Gastrocnemius medialis (tissue), 4 donors: ENCODE measurements around the gene TMEM106C. TPM values are rescaled to one million over a fixed set of nuclear protein-coding genes. Genes with fewer than 3 reads are reported as not detected.

Experiments used
- ATAC-seq, 2 donors: fragments of 150-250 bp; one replicate each; pipeline ENCODE4 v1.9.1; 2016
- DNase-seq, 2 donors: peaks; one replicate each; pipeline ENCODE4 v3.0.0-alpha.2; 2019
- H3K27ac ChIP-seq, 4 donors: fragments of 200-600 bp; sonication (generic); 1 replicate in 1 of 4; 2 replicates in 3 of 4; pipeline ENCODE4 v1.5.1; 2016 to 2018; ENCODE audit warnings: mild to moderate bottlenecking in 2 of 4, moderate library complexity in 1 of 4
- H3K27me3 ChIP-seq, 3 donors: fragments of 200-600 bp; sonication (generic) in 2 of 3; 1 replicate in 1 of 3; 2 replicates in 2 of 3; pipeline versions ENCODE4 v1.5.1 to v1.6.0; 2016 to 2019; ENCODE audit warnings: mild to moderate bottlenecking in 1 of 3, moderate library complexity in 1 of 3
- H3K36me3 ChIP-seq, 2 donors: fragments of 200-600 bp; sonication (generic) in 1 of 2; one replicate each; pipeline ENCODE4 v1.5.1; 2017 to 2018
- H3K4me1 ChIP-seq, 2 donors: fragments of 200-600 bp; sonication (generic) in 1 of 2; one replicate each; pipeline ENCODE4 v1.5.1; 2016 to 2017; ENCODE audit warnings: mild to moderate bottlenecking in 2 of 2
- H3K4me3 ChIP-seq, 4 donors: fragments of 200-600 bp; sonication (generic) in 3 of 4; 1 replicate in 1 of 4; 2 replicates in 3 of 4; pipeline ENCODE4 v1.5.1; 2016 to 2019; ENCODE audit warnings: mild to moderate bottlenecking in 2 of 4
- H3K9me3 ChIP-seq, 3 donors: fragments of 200-600 bp; sonication (generic) in 2 of 3; 1 replicate in 1 of 3; 2 replicates in 2 of 3; pipeline ENCODE4 v1.5.1; 2016 to 2019
- CTCF ChIP-seq, 5 experiments: fragments of 450-650 bp in 3 of 5; fragments of 200-600 bp in 2 of 5; sonication (generic) in 2 of 5; IDR thresholded peaks in 4 of 5; conservative IDR thresholded peaks in 1 of 5; 1 replicate in 4 of 5; 2 replicates in 1 of 5; pipeline ENCODE4 v1.5.1; 2016 to 2019; ENCODE audit warnings: antibody characterized with exemption in 5 of 5, mild to moderate bottlenecking in 3 of 5, moderate library complexity in 3 of 5
- POLR2A ChIP-seq, 2 donors: fragments of 450-650 bp; IDR thresholded peaks; one replicate each; pipeline ENCODE4 v1.6.1; 2017; ENCODE audit warnings: antibody characterized with exemption in 2 of 2, mild to moderate bottlenecking in 2 of 2, moderate library complexity in 2 of 2
- in situ Hi-C, 4 donors: fragments of 200-750 bp; cut with MboI; loops; one replicate each; pipeline versions ENCODE4 v1.15.0 to v1.8.0; 2017; ENCODE audit warnings: low sequenced_read_pairs in 4 of 4
- intact Hi-C: fragments of 100-400 bp; cut with DNase I; formaldehyde crosslinking; loops from one replicate; pipeline ENCODE4 v1.15.1; 2023; ENCODE audit warnings: low total_unique reads
- total RNA-seq, 4 donors: library from RNA; depleted of rRNA; stranded (reverse); fragments of >200 nt; gene quantifications; one replicate each; pipeline versions ENCODE4 v1.1.0 to v1.2.3, GENCODE V29; 2016

Gene TMEM106C
- total RNA-seq, 4 donors from 2014 or later: 11.8 to 27.1 (median 24.8) TPM

GRCh38 chr12:47975816-47976215, 12.4 kb downstream of the TMEM106C start:
- H3K4me1 ChIP-seq: no peaks in the 10 kb centered on the region
- H3K9me3 ChIP-seq: no peaks in the 10 kb centered on the region
- no peaks in the 10 kb centered on the region for H3K27me3 ChIP-seq
- TF ChIP-seq CTCF (IDR thresholded peaks at IDR 0.05 in 4 of 5, conservative IDR thresholded peaks at IDR 0.05 in 1 of 5) (no peak), POLR2A (IDR thresholded peaks at IDR 0.05) (no peak)
- ATAC-seq (no peak), DNase-seq (no peak)
- no peak overlapping the region for H3K4me3 ChIP-seq
- in situ Hi-C loops: no loop called here
- intact Hi-C loops: no loop called here
- no peaks in the 10 kb centered on the region for H3K36me3 ChIP-seq
- H3K27ac ChIP-seq: no peak overlapping the region

- intact Hi-C loops: no loop called here
- Histone ChIP-seq H3K36me3 (no peaks in the 10 kb centered on the region), H3K4me3 (no peak overlapping the region), H3K4me1 (no peaks in the 10 kb centered on the region), H3K27me3 (no peaks in the 10 kb centered on the region), H3K27ac (no peak overlapping the region), H3K9me3 (no peaks in the 10 kb centered on the region)
- no peak for TF ChIP-seq POLR2A (IDR thresholded peaks at IDR 0.05)
- no peak for TF ChIP-seq CTCF (IDR thresholded peaks at IDR 0.05 in 4 of 5, conservative IDR thresholded peaks at IDR 0.05 in 1 of 5)
- in situ Hi-C loops: no loop called here
- no peak for ATAC-seq
- DNase-seq: no peak
Measured at GRCh38 chr12:47977046-47977771, 13.8 kb downstream of the TMEM106C start.

- TF ChIP-seq CTCF (IDR thresholded peaks at IDR 0.05 in 4 of 5, conservative IDR thresholded peaks at IDR 0.05 in 1 of 5) (no peak), POLR2A (IDR thresholded peaks at IDR 0.05) (no peak)
- no peak overlapping the region for H3K27ac ChIP-seq
- no peaks in the 10 kb centered on the region for H3K27me3 ChIP-seq
- H3K9me3 ChIP-seq: no peaks in the 10 kb centered on the region
- no peaks in the 10 kb centered on the region for H3K36me3 ChIP-seq
- no peak overlapping the region for H3K4me3 ChIP-seq
- H3K4me1 ChIP-seq: no peaks in the 10 kb centered on the region
- DNase-seq (no peak), ATAC-seq (no peak)
- in situ Hi-C loops: no loop called here
- intact Hi-C loops: no loop called here
Measured at GRCh38 chr12:47977772-47978597, 14.6 kb downstream of the TMEM106C start.

GRCh38 chr12:47978598-47978873, 15.1 kb downstream of the TMEM106C start:
- Histone ChIP-seq H3K27me3 (no peaks in the 10 kb centered on the region), H3K4me3 (no peak overlapping the region), H3K9me3 (no peaks in the 10 kb centered on the region), H3K36me3 (no peaks in the 10 kb centered on the region), H3K4me1 (no peaks in the 10 kb centered on the region), H3K27ac (no peak overlapping the region)
- in situ Hi-C loops: no loop called here
- DNase-seq (no peak), ATAC-seq (no peak)
- TF ChIP-seq POLR2A (IDR thresholded peaks at IDR 0.05): no peak
- TF ChIP-seq CTCF (IDR thresholded peaks at IDR 0.05 in 4 of 5, conservative IDR thresholded peaks at IDR 0.05 in 1 of 5): no peak
- intact Hi-C loops: no loop called here
